ENCODE results near the gene CAPN3. TPM values are rescaled to one million over a fixed set of nuclear protein-coding genes. Genes with fewer than 3 reads are reported as not detected.

The CAPN3 gene
- total RNA-seq, 2 experiments from 2014 or later = 1.5 to 1.6 TPM

DNA sequence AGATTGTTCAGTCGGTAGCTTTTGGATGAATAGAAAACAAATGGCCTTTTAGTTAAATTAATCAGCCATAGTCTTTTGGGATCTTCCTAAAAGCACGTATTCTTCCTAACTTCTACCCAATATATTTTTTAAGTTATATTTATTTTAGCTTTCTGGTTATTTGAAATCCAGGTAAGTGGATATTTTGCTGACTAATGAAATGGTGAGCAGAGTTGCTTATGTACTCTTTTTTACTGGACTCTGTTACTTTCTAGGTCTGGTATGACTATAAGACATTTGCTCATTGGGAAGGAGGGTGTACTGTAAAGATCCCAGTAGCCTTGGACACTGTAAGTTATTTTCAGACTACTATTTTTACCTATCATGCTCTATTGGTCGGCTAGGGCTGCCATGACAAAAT lies 13.8 kb upstream of the CAPN3 start:
- Histone ChIP-seq H3K9me2 (ENCODE audit: insufficient read depth, low read length) (no peaks in the 10 kb centered on the region), H2AFZ (ENCODE audit: low read length) (no peak overlapping the region), H3K79me2 (ENCODE audit: insufficient read depth, low read depth, low read length) (no peaks in the 10 kb centered on the region), H3K4me3 (ENCODE audit: low read depth, low read length, poor library complexity, severe bottlenecking) (no peak overlapping the region), H3K9me3 (ENCODE audit: low read length) (no peaks in the 10 kb centered on the region), H3K27ac (ENCODE audit: low read depth, low read length, poor library complexity, severe bottlenecking) (no peak overlapping the region), H4K20me1 (ENCODE audit: insufficient read depth, low read length) (no peaks in the 10 kb centered on the region), H3K4me2 (ENCODE audit: low read length) (no peak overlapping the region), H3K4me1 (ENCODE audit: insufficient read depth, low read length, poor library complexity, severe bottlenecking) (no peaks in the 10 kb centered on the region), H3K36me3 (ENCODE audit: insufficient read depth, low read length) (no peaks in the 10 kb centered on the region)
- POLR2A ChIA-PET = no interaction called here
- no peak for DNase-seq (ENCODE audit: low spot score)
- no TSS peak for BruUV-seq (replicated peaks)
- intact Hi-C loops (cut with micrococcal nuclease; ENCODE audit: unreplicated experiment) = no loop called here
- CTCF ChIA-PET (ENCODE audit: unreplicated experiment) = no interaction called here
- TF ChIP-seq, protein P1, sequence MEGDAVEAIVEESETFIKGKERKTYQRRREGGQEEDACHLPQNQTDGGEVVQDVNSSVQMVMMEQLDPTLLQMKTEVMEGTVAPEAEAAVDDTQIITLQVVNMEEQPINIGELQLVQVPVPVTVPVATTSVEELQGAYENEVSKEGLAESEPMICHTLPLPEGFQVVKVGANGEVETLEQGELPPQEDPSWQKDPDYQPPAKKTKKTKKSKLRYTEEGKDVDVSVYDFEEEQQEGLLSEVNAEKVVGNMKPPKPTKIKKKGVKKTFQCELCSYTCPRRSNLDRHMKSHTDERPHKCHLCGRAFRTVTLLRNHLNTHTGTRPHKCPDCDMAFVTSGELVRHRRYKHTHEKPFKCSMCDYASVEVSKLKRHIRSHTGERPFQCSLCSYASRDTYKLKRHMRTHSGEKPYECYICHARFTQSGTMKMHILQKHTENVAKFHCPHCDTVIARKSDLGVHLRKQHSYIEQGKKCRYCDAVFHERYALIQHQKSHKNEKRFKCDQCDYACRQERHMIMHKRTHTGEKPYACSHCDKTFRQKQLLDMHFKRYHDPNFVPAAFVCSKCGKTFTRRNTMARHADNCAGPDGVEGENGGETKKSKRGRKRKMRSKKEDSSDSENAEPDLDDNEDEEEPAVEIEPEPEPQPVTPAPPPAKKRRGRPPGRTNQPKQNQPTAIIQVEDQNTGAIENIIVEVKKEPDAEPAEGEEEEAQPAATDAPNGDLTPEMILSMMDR (conservative IDR thresholded peaks at IDR 0.05; ENCODE audit: low read length) = no peak
- TF ChIP-seq EZH2phosphoT487 (IDR thresholded peaks at IDR 0.05; ENCODE audit: borderline replicate concordance, low read depth, low read length) = no peak

DNA sequence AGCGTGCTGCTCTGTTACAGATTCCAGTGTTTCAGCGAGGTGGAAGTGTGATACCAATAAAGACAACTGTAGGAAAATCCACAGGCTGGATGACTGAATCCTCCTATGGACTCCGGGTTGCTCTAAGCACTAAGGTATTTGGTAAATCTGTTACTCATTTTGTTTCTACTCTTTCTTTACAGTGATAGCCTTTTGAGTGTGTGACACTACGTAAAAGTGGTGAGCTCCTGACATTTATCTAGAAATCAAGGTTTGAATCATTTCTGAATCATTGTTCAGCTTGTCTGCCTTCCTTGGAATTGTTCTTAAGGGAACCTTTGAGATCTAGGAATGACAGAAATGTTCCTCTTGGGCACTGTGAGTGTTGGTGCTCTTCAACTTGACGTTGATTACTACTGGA lies 11.2 kb upstream of the CAPN3 start:
- intact Hi-C loops (cut with micrococcal nuclease; ENCODE audit: unreplicated experiment) = no loop called here
- BruUV-seq (replicated peaks) = no TSS peak
- no peak overlapping the region for H3K4me3 ChIP-seq (ENCODE audit: low read depth, low read length, poor library complexity, severe bottlenecking)
- H3K9me2 ChIP-seq (ENCODE audit: insufficient read depth, low read length) = no peaks in the 10 kb centered on the region
- TF ChIP-seq, protein P1 (conservative IDR thresholded peaks at IDR 0.05; ENCODE audit: low read length) = no peak
- no peak for TF ChIP-seq EZH2phosphoT487 (IDR thresholded peaks at IDR 0.05; ENCODE audit: borderline replicate concordance, low read depth, low read length)
- no peak for DNase-seq (ENCODE audit: low spot score)
- no peaks in the 10 kb centered on the region for H3K79me2 ChIP-seq (ENCODE audit: insufficient read depth, low read depth, low read length)
- CTCF ChIA-PET (ENCODE audit: unreplicated experiment) = no interaction called here
- H3K36me3 ChIP-seq (ENCODE audit: insufficient read depth, low read length) = peaks cover 4% of the 10 kb centered on the region; the same call in 1 of the 2 replicates
- POLR2A ChIA-PET = no interaction called here
- no peaks in the 10 kb centered on the region for H4K20me1 ChIP-seq (ENCODE audit: insufficient read depth, low read length)
- no peak overlapping the region for H2AFZ ChIP-seq (ENCODE audit: low read length)
- no peaks in the 10 kb centered on the region for H3K4me1 ChIP-seq (ENCODE audit: insufficient read depth, low read length, poor library complexity, severe bottlenecking)
- no peaks in the 10 kb centered on the region for H3K9me3 ChIP-seq (ENCODE audit: low read length)
- H3K4me2 ChIP-seq (ENCODE audit: low read length) = no peak overlapping the region
- H3K27ac ChIP-seq (ENCODE audit: low read depth, low read length, poor library complexity, severe bottlenecking) = no peak overlapping the region

DNA sequence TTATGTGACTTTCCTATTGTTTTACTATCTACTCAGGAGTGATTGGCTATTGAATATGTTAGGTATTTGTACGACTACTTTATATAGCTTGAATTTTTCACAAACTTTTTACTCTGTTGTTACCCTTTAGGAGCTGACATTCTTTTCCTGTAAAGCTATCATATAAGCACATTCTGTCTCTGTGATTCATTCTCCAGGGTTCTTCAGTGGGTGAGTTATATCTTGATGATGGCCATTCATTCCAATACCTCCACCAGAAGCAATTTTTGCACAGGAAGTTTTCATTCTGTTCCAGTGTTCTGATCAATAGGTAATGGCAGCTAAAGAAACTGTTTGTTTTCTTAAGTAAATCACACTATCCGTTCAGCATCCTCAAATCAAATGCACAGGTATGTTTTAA lies 10.1 kb upstream of the CAPN3 start:
- H3K9me2 ChIP-seq (ENCODE audit: insufficient read depth, low read length) = no peaks in the 10 kb centered on the region
- TF ChIP-seq EZH2phosphoT487 (IDR thresholded peaks at IDR 0.05; ENCODE audit: borderline replicate concordance, low read depth, low read length) = no peak
- TF ChIP-seq, protein P1 (conservative IDR thresholded peaks at IDR 0.05; ENCODE audit: low read length) = no peak
- no peak for DNase-seq (ENCODE audit: low spot score)
- H2AFZ ChIP-seq (ENCODE audit: low read length) = no peak overlapping the region
- intact Hi-C loops (cut with micrococcal nuclease; ENCODE audit: unreplicated experiment) = no loop called here
- ChIA-PET CTCF (ENCODE audit: unreplicated experiment) (no interaction called here), POLR2A (no interaction called here)
- H3K4me1 ChIP-seq (ENCODE audit: insufficient read depth, low read length, poor library complexity, severe bottlenecking) = no peaks in the 10 kb centered on the region
- H3K36me3 ChIP-seq (ENCODE audit: insufficient read depth, low read length) = peaks cover 4% of the 10 kb centered on the region; the same call in 1 of the 2 replicates
- BruUV-seq (replicated peaks) = no TSS peak
- no peak overlapping the region for H3K27ac ChIP-seq (ENCODE audit: low read depth, low read length, poor library complexity, severe bottlenecking)
- H3K4me3 ChIP-seq (ENCODE audit: low read depth, low read length, poor library complexity, severe bottlenecking) = no peak overlapping the region
- H3K79me2 ChIP-seq (ENCODE audit: insufficient read depth, low read depth, low read length) = no peaks in the 10 kb centered on the region
- H3K9me3 ChIP-seq (ENCODE audit: low read length) = no peaks in the 10 kb centered on the region
- no peak overlapping the region for H3K4me2 ChIP-seq (ENCODE audit: low read length)
- no peaks in the 10 kb centered on the region for H4K20me1 ChIP-seq (ENCODE audit: insufficient read depth, low read length)
